Uterus (tissue), 4 donors: ENCODE measurements around the gene MICAL3. TPM values are rescaled to one million over a fixed set of nuclear protein-coding genes. Genes with fewer than 3 reads are reported as not detected.

Experiments
- DNase-seq, 2 donors: peaks; one replicate each; pipeline ENCODE4 v3.0.0-alpha.2; 2019 to 2020
- H3K27ac ChIP-seq, 2 donors: fragments of 200-600 bp; sonication (generic); 1 replicate in 1 of 2; 2 replicates in 1 of 2; pipeline ENCODE4 v1.5.1; 2016 to 2018
- H3K27me3 ChIP-seq, 2 donors: fragments of 200-600 bp; sonication (generic); one replicate each; pipeline ENCODE4 v1.5.1; 2018 to 2019; ENCODE audit warnings: control low read depth in 1 of 2
- H3K36me3 ChIP-seq, 2 donors: fragments of 200-600 bp; sonication (generic); one replicate each; pipeline ENCODE4 v1.5.1; 2019; ENCODE audit warnings: control low read depth in 1 of 2
- H3K4me1 ChIP-seq, 2 donors: fragments of 200-600 bp; sonication (generic); one replicate each; pipeline ENCODE4 v1.5.1; 2018 to 2019; ENCODE audit warnings: control low read depth in 1 of 2
- H3K4me3 ChIP-seq, 2 donors: fragments of 200-600 bp; sonication (generic); 1 replicate in 1 of 2; 2 replicates in 1 of 2; pipeline ENCODE4 v1.5.1; 2018 to 2019; ENCODE audit warnings: mild to moderate bottlenecking in 1 of 2
- H3K9me3 ChIP-seq, 2 donors: fragments of 200-600 bp; sonication (generic); one replicate each; pipeline ENCODE4 v1.5.1; 2019; ENCODE audit warnings: control low read depth in 1 of 2
- CTCF ChIP-seq, 4 experiments: fragments of 200-600 bp in 2 of 4; fragments of 450-650 bp in 2 of 4; sonication (generic) in 2 of 4; IDR thresholded peaks; one replicate each; pipeline ENCODE4 v1.5.1; 2016 to 2019; ENCODE audit warnings: antibody characterized with exemption in 4 of 4, mild to moderate bottlenecking in 2 of 4, moderate library complexity in 1 of 4
- POLR2A ChIP-seq, 2 donors: fragments of 450-650 bp; IDR thresholded peaks; one replicate each; pipeline ENCODE4 v1.6.1; 2016; ENCODE audit warnings: antibody characterized with exemption in 2 of 2, mild to moderate bottlenecking in 1 of 2, moderate library complexity in 1 of 2
- intact Hi-C: fragments of 100-400 bp; cut with DNase I; formaldehyde crosslinking; loops from one replicate; pipeline ENCODE4 v1.15.1; 2023; ENCODE audit warnings: low total_unique reads
- total RNA-seq, 4 donors: library from RNA; depleted of rRNA in 3 of 4; stranded (reverse); fragments of >200 nt in 3 of 4; gene quantifications; one replicate each; pipeline versions ENCODE4 v1.1.0 to v1.2.4, GENCODE V29; 2014 to 2023
- donor health status: DM: yes; HTN: yes; CAD: no.

Gene MICAL3
- total RNA-seq, 4 donors from 2014 or later, result 13.5 to 167 (median 47.2) TPM

GRCh38 chr22:17795661-17796548 lies 228.5 kb downstream of the MICAL3 start:
- H3K36me3 ChIP-seq, result no peaks in the 10 kb centered on the region
- no peaks in the 10 kb centered on the region for H3K27me3 ChIP-seq
- DNase-seq, result no peak
- no peak overlapping the region for H3K27ac ChIP-seq
- intact Hi-C loops, result no loop called here
- TF ChIP-seq POLR2A (IDR thresholded peaks at IDR 0.05), result no peak
- TF ChIP-seq CTCF (IDR thresholded peaks at IDR 0.05), result no peak
- no peak overlapping the region for H3K4me3 ChIP-seq
- H3K4me1 ChIP-seq, result no peaks in the 10 kb centered on the region
- H3K9me3 ChIP-seq, result no peaks in the 10 kb centered on the region

- no peaks in the 10 kb centered on the region for H3K36me3 ChIP-seq
These were observed 229.4 kb downstream of the MICAL3 start for GRCh38 chr22:17794726-17795542.

GRCh38 chr22:17792854-17793434 lies 231.4 kb downstream of the MICAL3 start:
- Histone ChIP-seq H3K4me1 (no peaks in the 10 kb centered on the region), H3K27me3 (no peaks in the 10 kb centered on the region), H3K27ac (no peak overlapping the region), H3K36me3 (no peaks in the 10 kb centered on the region), H3K9me3 (no peaks in the 10 kb centered on the region), H3K4me3 (no peak overlapping the region)
- DNase-seq, result no peak
- intact Hi-C loops, result no loop called here
- TF ChIP-seq CTCF (IDR thresholded peaks at IDR 0.05) (no peak), POLR2A (IDR thresholded peaks at IDR 0.05) (no peak)

More at GRCh38 chr22:17794726-17795542, 229.4 kb downstream of the MICAL3 start:
- no peak overlapping the region for H3K4me3 ChIP-seq
- no peak overlapping the region for H3K27ac ChIP-seq
- no peak for DNase-seq
- no peaks in the 10 kb centered on the region for H3K4me1 ChIP-seq
- TF ChIP-seq CTCF (IDR thresholded peaks at IDR 0.05) (no peak), POLR2A (IDR thresholded peaks at IDR 0.05) (no peak)
- H3K9me3 ChIP-seq, result no peaks in the 10 kb centered on the region
- no peaks in the 10 kb centered on the region for H3K27me3 ChIP-seq
- intact Hi-C loops, result no loop called here

- intact Hi-C loops, result no loop called here
- no peak for DNase-seq
- H3K36me3 ChIP-seq, result no peaks in the 10 kb centered on the region
- no peak overlapping the region for H3K4me3 ChIP-seq
- no peak overlapping the region for H3K27ac ChIP-seq
- H3K27me3 ChIP-seq, result no peaks in the 10 kb centered on the region
- TF ChIP-seq CTCF (IDR thresholded peaks at IDR 0.05) (no peak), POLR2A (IDR thresholded peaks at IDR 0.05) (no peak)
- no peaks in the 10 kb centered on the region for H3K9me3 ChIP-seq
- H3K4me1 ChIP-seq, result no peaks in the 10 kb centered on the region
These were observed 232.1 kb downstream of the MICAL3 start for GRCh38 chr22:17792299-17792698.
